IPS-18c (cell line): ENCODE data around the gene PLCXD3.

ENCODE experiments used
- H3K4me3 ChIP-seq: 2 replicates; pipeline ENCODE4 v1.7.0; 2013; ENCODE audit warnings: low read depth, mild to moderate bottlenecking, low read length, moderate library complexity; ENCODE audit not compliant: insufficient read depth
- H3K9me3 ChIP-seq: one replicate; pipeline ENCODE4 v1.6.1; 2013; ENCODE audit warnings: mild to moderate bottlenecking, low read length, moderate library complexity; ENCODE audit not compliant: control insufficient read depth, insufficient read depth

The PLCXD3 gene

DNA sequence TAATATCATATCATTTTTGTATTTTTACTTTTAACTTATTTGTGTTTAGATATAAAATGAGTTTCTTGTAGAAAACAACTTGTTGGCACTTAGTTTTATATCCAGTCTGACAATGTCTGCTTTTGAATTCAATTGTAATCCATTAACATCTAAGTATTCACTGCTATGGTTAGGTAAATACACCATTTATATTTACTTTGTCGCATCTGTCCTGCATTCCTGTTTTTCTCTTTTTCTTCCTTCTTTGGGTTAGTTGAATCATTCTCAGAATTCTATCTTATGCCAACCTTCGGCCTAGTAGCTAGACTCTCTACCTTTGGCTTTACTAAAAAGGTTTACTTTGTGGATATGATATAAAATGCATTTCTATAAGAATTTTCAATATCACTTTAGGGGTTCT is 107.6 kb downstream of the PLCXD3 start:
- H3K9me3 ChIP-seq, result peaks cover 3% of the 10 kb centered on the region

DNA sequence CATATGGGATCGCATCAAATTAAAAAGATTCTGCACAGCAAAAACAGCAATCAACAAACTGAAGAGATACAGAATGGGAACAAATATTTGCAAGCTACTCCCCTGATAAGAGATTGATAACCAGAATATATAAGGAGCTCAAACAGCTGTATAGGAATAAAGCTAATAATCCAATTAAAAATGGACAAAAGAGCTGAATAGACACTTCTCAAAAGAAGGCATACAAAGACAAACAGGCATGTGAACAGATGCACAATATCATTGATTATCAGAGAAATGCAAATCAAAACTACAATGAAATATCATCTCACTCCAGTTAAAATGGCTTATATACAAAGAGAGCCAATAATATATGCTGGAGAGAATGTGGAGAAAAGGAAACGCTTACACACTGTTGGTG is 110.6 kb downstream of the PLCXD3 start:
- no peak overlapping the region for H3K4me3 ChIP-seq
- H3K9me3 ChIP-seq, result peaks cover 3% of the 10 kb centered on the region

More for the DNA sequence above, 107.6 kb downstream of the PLCXD3 start:
- H3K4me3 ChIP-seq, result no peak overlapping the region

- Histone ChIP-seq H3K4me3 (no peak overlapping the region), H3K9me3 (no peaks in the 10 kb centered on the region)
These were observed 118.4 kb downstream of the PLCXD3 start for GRCh38 chr5:41392016-41392415.

DNA sequence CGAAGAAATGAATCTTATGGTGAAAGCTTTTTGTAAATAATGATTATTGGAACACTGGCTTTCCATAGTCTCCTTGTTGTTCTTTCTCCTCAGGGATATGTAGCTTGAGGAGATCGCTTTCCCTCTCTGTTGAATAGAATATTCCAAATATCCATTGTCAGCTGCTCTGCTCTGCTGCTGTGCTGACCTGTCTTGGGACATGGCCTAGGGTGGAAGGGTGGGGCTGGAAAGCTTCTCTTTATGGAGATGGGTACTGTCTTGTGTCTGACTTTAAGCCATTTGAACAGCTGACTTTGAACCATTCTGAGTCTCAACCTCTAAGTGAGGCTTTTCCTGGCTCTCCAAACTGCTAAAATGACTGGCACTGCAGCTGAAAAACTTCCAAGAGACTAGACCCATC is 135.8 kb downstream of the PLCXD3 start:
- Histone ChIP-seq H3K4me3 (no peak overlapping the region), H3K9me3 (no peaks in the 10 kb centered on the region)

DNA sequence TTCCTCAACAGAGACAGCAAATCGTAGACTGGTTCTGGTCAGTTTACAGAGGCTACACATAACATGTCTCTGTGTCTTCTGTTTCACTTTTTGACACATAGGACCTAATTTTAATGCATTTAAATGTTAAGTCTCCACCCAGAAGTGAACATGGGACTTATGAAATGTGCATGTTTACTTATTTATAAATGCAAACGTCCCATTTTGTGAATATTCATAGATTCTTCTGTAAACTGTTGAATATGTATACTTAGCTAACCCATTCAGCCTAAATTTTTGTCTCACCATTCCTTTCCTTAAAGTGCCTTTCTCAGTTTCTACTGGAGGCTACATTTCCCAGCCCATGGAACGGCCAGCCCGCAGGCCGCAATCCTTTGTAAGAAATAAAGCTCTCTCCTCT is 137.2 kb downstream of the PLCXD3 start:
- no peak overlapping the region for H3K4me3 ChIP-seq
- no peaks in the 10 kb centered on the region for H3K9me3 ChIP-seq

DNA sequence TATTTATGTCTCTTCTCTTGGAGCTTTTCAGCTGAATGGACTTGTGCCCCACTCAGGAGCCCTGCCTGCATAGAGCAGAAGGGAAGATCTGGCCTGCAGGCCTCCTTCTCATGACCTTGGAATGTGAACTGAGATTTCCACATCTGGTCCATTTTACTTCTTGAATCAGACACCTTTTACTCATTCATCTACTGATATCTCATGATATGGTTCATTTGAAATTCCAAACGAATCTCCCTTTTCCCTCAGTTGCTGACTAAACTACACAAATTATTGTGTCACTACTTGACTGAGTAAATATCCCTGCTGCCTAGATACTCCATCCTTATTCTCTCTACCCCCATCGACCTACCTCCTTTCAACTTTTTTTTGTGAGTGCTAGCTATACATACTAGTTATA is 138.7 kb downstream of the PLCXD3 start:
- H3K4me3 ChIP-seq, result no peak overlapping the region
- no peaks in the 10 kb centered on the region for H3K9me3 ChIP-seq

- no peaks in the 10 kb centered on the region for H3K9me3 ChIP-seq
- H3K4me3 ChIP-seq, result no peak overlapping the region
These were observed 139.9 kb downstream of the PLCXD3 start for GRCh38 chr5:41370482-41370881.

DNA sequence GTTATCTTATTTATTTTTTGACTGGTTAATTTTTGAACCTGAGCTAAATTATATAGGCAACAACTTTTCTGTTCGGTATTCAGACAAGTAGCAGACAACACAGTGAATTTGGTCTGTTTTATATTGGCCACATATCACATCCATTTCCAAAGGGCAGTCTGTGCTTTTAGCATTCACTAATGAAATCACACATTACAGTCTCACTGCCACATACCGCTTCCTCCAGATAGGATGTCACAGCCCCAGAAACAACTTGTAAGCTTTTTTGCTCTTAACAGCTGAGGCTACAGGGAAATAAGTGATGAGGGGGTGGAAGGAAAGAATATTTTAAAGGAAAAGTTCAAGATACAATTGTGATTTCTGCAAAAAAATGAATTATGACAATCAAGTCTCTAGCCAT is 140.6 kb downstream of the PLCXD3 start:
- Histone ChIP-seq H3K9me3 (no peaks in the 10 kb centered on the region), H3K4me3 (no peak overlapping the region)

GRCh38 chr5:41368158-41368557 is 142.2 kb downstream of the PLCXD3 start:
- no peak overlapping the region for H3K4me3 ChIP-seq
- no peaks in the 10 kb centered on the region for H3K9me3 ChIP-seq

DNA sequence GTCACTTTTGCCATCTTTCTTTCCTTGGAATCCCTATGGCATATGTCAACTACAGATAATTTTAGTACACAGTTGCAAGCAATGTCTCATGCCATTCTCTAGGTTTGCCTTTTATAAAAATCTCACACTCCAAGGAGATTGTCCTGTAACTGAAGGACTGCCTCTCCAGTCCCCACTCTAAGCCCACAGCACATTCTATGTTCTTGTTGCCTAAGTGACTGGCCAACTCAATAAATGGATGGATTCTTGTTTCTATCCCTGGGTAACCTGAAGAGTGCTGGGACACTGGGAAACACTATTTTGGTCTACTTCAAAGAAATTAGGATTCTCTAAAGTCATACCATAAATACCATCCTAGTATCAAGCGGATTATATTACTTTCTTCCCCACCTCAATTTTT is 145.0 kb downstream of the PLCXD3 start:
- Histone ChIP-seq H3K4me3 (no peak overlapping the region), H3K9me3 (no peaks in the 10 kb centered on the region)

DNA sequence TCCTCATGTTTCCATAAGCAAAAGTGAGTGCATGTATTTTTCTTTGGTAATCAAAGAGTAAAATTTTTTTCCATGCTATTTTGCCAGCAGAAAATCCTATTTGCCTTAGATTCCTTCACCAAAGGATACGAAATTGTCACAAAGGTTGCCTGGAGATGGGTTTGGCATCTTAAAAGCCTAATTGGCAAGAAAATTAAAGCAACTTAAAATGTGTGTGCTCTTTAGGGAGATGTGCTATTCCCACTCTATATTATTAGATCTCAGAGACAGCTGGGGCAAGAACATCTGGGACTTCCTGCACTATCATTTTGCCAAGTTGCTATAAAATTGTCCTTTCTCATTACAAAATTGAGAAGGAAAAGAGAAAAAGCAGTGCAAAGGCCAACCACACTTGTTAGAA is 146.1 kb downstream of the PLCXD3 start:
- Histone ChIP-seq H3K9me3 (no peaks in the 10 kb centered on the region), H3K4me3 (no peak overlapping the region)

DNA sequence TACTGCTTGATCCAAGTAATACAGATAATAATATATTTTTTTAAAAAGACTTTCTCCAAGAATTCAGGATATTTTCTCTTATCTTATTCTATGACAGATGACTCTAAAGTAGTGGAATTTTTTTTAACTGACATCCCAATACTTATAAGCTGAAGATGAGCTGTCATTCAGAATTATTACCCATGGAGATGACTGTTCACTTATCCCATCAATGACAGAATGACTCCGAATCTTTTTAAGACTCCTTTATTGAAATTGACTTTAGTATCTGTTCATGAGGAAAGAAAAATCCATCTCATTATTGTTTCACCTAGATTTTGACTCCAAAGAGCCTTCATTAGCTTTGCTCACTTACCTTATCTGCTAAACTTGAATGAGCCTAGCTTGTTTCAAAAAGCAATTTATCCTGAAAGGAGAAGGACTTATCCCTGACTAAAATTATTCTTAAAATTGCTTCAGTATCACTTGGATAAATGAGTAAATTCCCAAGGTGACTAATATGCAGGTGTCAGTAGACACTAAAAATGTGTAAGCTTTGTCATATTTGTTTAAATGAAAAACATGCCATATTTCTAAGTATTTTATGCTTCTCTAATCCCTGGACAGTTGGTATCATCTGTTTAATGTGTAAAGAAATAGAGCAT is 146.9 kb downstream of the PLCXD3 start:
- H3K9me3 ChIP-seq, result no peaks in the 10 kb centered on the region
- no peak overlapping the region for H3K4me3 ChIP-seq

DNA sequence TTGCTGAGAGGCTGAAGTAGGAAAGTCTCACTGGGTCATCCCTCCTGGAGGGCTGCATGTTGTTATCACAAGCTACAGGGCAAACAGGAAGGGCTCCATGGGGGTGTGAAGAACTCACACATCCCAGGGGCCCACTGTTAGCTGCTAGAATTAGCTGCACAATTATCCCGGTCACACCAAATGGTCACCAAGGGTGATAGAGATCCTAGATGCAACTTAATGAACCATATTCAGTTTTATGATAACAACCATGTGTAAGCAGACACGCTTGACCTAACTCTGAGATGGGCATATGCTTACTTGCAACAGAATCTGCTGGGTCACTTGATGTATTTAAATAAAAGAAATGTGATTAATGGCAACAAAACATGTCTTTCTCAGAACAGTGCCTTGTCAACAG is 153.6 kb downstream of the PLCXD3 start:
- H3K4me3 ChIP-seq, result no peak overlapping the region
- H3K9me3 ChIP-seq, result peaks cover 2% of the 10 kb centered on the region

- peaks cover 2% of the 10 kb centered on the region for H3K9me3 ChIP-seq
- no peak overlapping the region for H3K4me3 ChIP-seq
These were observed 160.6 kb downstream of the PLCXD3 start for GRCh38 chr5:41349846-41350245.

- Histone ChIP-seq H3K9me3 (no peaks in the 10 kb centered on the region), H3K4me3 (no peak overlapping the region)
These were observed 162.8 kb downstream of the PLCXD3 start for GRCh38 chr5:41347569-41347968.

DNA sequence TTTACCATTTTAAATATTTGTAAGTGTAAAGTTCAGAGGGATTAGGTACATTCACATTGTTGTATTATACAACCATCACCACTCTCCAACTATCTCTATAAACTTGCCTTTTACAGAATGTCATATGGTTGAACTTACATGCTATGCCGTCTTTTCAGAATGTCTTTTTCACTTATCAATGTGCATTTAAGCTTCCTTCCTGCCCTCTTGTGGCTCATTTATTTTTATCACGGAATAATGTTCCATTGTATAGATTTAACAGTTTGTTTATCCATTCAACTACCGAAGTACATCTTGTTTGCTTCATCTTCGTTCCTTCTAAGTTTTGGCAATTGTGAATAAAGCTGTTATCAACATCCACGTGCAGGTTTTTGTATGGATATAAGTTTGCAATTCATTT is 163.8 kb downstream of the PLCXD3 start:
- H3K9me3 ChIP-seq, result no peaks in the 10 kb centered on the region
- no peak overlapping the region for H3K4me3 ChIP-seq

DNA sequence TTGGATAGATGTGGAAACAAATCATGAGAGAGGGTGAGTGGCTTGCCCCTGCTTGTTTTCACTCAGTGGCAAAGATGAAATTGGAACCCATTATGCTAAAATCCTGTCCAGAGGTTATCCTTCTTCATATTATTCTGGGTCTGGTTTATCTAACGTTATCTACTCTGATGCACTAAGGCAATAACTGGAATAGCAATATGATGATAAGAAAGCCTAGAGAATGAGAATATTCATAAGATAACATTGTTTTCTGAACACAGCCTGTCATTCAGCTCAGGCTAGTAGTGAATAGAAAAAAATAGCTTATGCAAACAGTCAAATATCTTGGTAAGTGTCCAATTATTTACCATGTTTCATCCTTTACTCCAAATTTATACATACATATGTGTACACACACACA is 165.1 kb downstream of the PLCXD3 start:
- Histone ChIP-seq H3K9me3 (no peaks in the 10 kb centered on the region), H3K4me3 (no peak overlapping the region)

- Histone ChIP-seq H3K4me3 (no peak overlapping the region), H3K9me3 (no peaks in the 10 kb centered on the region)
These were observed 171.1 kb downstream of the PLCXD3 start for GRCh38 chr5:41339339-41339738.

DNA sequence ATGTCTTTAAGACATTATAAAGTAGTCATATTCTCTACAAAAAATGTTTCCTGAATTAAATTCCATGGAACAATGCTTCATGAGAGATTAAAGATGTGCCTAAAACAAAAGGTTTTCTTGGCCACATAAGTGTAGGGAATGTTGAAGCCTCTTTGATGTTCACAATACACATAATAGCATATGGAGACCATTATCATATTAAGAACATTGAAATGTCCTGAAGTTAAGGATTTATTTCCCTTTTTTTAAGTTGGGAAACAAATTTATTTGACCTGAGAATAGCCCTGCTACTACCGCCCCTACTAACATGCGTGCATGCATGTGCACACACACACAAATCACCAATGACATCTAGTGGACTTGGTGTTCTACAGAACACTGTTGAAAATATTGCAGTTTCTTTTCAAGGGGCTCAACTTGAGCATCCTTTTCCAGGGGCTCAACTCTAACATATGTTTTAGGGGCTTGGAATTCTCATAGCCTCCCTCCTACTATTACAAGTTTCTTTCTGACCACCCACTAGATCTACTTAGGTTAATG is 172.2 kb downstream of the PLCXD3 start:
- Histone ChIP-seq H3K4me3 (no peak overlapping the region), H3K9me3 (no peaks in the 10 kb centered on the region)
